ENCODE results near the gene EFCC1. TPM values are rescaled to one million over a fixed set of nuclear protein-coding genes. Genes with fewer than 3 reads are reported as not detected.

Gene EFCC1
- total RNA-seq, 2 experiments from 2014 or later: 0.13 to 0.21 TPM

DNA sequence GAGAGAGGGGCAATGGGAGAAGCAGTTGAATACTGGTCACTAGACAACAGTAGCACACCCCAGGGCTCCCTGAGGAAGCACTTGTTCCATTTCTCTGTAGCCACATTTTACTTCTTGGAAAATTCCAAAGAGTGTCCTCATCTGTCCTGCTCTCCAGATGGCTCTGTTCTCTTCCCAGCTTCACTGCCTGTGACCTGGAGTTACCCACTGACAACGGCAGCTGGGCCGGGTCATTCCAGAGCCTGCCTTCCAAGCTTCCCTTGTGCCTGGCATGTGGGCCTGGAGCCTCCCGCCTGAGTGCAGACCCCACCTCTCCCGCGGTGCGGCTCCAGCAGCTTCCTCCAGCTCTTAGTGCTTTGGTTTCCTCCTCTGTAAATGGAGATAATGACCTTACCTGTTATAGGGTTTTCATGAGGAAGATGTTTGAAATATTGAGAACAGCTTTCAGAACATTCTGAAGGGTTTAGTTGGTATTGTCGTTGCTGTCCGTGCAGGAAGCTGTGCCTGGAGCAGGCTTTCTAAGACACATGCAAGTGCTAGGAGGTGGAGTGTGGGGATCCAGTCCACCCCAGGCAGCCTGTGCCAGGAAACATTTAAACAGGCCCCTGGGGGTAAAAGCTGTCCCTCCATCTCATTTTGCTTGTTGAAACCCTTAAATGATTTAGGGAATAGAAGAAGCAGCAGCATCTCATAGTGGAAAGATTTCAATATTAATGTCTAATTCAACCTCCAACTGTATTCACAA is 24.8 kb downstream of the EFCC1 start:
- H3K27ac Mint-ChIP-seq: peak overlapping the region; percentile 95
- H3K9me3 Mint-ChIP-seq (ENCODE audit: insufficient read depth): no peaks in the 10 kb centered on the region
- H3K4me1 Mint-ChIP-seq (ENCODE audit: low read depth): peaks cover 33% of the 10 kb centered on the region
- ATAC-seq (no peak), DNase-seq (no peak)
- H3K36me3 Mint-ChIP-seq (ENCODE audit: low read depth): no peaks in the 10 kb centered on the region
- POLR2A ChIA-PET: interaction anchor here (1.1 to 3.8 kb wide), 5 partner anchors 9 to 404 kb away, joined by 3 to 66 read pairs (median 5); partner anchors contain the start of gene RAB43
- H3K27me3 Mint-ChIP-seq (ENCODE audit: low read depth): peaks cover 2% of the 10 kb centered on the region
- CTCF ChIA-PET: interaction anchor here (0.7 to 4.6 kb wide), 25 partner anchors 10 to 408 kb away, joined by 3 to 117 read pairs (median 5); partner anchors contain the start of genes ACAD9, CFAP92, EFCC1 and GP9
- H3K4me3 Mint-ChIP-seq: peak overlapping the region; percentile 81

DNA sequence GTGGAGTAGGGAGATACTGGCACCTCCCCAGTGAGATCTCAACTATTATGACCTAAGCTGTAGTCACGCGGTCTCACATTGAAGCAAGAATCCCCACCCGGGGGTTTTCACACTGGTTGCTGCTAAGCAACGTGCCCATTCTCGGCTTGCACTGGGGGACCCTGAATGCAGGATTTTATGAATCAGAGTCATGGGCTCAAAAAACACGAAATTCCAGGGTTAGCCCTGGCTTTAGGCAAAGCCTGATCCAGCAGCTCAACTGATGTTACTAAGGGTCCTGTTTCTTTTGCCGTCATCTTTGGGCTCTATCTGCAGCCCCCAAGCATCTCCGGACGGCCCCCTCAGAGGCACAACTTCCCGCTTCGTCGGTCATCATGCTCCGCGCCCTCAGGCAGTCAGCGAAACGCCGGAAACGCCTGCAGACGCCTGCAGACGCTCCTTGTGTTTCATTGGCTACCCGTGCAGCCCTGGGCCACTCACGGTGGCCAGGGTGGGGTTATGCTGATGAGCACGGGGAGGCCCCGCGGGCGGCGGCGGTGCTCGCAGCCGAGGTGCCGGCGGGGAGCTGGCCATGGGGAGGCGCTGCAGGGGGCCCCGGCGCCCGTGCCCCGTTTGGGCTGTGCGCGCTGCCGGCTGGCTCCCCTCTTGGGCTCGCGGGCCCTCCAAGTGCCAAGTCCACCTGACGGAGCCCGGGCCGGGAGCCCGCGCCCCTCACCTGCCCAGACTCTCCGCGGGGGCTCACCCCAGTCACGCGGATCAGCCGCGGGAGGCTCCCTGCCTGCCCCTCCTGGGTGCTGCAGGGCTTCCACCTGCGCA is 25.8 kb downstream of the EFCC1 start:
- peak; percentile 100 for ATAC-seq
- Mint-ChIP-seq H3K9me3 (ENCODE audit: insufficient read depth) (no peaks in the 10 kb centered on the region), H3K4me1 (ENCODE audit: low read depth) (peaks cover 30% of the 10 kb centered on the region), H3K36me3 (ENCODE audit: low read depth) (no peaks in the 10 kb centered on the region), H3K4me3 (peak overlapping the region; percentile 81), H3K27ac (peak overlapping the region; percentile 95), H3K27me3 (ENCODE audit: low read depth) (peaks cover 2% of the 10 kb centered on the region)
- ChIA-PET POLR2A (interaction anchor here (0.6 to 3.8 kb wide), 12 partner anchors 8 to 289 kb away, joined by 3 to 66 read pairs (median 4); partner anchors contain the start of gene RAB43), CTCF (interaction anchor here (0.7 to 4.6 kb wide), 31 partner anchors 10 to 289 kb away, joined by 3 to 117 read pairs (median 4); partner anchors contain the start of genes ACAD9, CFAP92, EFCC1 and GP9)
- peak; percentile 96 for DNase-seq

DNA sequence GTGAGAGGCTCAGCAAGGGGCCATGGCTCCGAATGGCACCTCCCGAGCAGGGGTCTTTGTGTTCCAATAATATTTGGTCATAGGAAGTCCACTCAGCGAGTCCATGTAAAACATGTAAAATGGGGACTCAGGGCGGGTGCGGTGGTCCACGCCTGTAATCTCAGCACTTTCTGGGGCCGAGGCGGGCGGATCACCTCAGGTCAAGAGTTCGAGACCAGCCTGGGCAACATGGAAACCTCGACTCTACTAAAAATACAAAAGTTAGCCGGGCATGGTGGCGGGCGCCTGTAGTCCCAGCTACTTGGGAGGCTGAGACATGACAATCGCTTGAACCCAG is 26.4 kb downstream of the EFCC1 start:
- POLR2A ChIA-PET: interaction anchor here (0.6 to 3.8 kb wide), 10 partner anchors 10 to 289 kb away, joined by 3 to 66 read pairs (median 4); partner anchors contain the start of gene RAB43
- no peaks in the 10 kb centered on the region for H3K36me3 Mint-ChIP-seq (ENCODE audit: low read depth)

DNA sequence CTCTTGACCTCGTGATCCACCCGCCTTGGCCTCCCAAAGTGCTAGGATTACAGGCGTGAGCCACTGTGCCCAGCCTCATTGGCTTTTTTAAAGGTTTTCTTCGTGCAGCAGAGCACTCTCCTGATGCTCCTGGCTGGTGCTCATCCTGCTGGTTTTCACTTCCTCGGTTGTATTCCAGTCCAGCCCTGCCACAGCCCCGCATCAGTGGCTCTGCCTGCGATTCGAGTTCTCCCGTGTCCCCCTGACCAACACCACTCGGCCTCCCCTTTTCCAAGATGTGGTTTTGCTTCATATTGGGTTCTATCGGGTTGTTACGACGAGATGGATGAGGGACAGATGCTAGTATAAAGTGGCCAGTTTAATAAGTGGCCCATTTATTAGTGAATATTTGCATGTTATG is 27.8 kb downstream of the EFCC1 start:
- ATAC-seq (no peak), DNase-seq (no peak)
- peaks cover 2% of the 10 kb centered on the region for H3K27me3 Mint-ChIP-seq (ENCODE audit: low read depth)
- peaks cover 19% of the 10 kb centered on the region for H3K4me1 Mint-ChIP-seq (ENCODE audit: low read depth)
- H3K27ac Mint-ChIP-seq: no peak overlapping the region
- ChIA-PET CTCF (interaction anchor here (2.8 to 4.6 kb wide), 5 partner anchors 13 to 58 kb away, joined by 13 to 117 read pairs (median 34); no protein-coding TSS in a partner anchor), POLR2A (interaction anchor here (2.2 kb wide), 1 partner anchor 13 kb away, joined by 9 read pairs; no protein-coding TSS in a partner anchor)
- no peaks in the 10 kb centered on the region for H3K36me3 Mint-ChIP-seq (ENCODE audit: low read depth)
- no peaks in the 10 kb centered on the region for H3K9me3 Mint-ChIP-seq (ENCODE audit: insufficient read depth)
- no peak overlapping the region for H3K4me3 Mint-ChIP-seq

More for the DNA sequence above, 26.4 kb downstream of the EFCC1 start:
- Mint-ChIP-seq H3K9me3 (ENCODE audit: insufficient read depth) (no peaks in the 10 kb centered on the region), H3K4me1 (ENCODE audit: low read depth) (peaks cover 25% of the 10 kb centered on the region), H3K27me3 (ENCODE audit: low read depth) (peaks cover 2% of the 10 kb centered on the region), H3K4me3 (peak overlapping the region; percentile 31), H3K27ac (peak overlapping the region; percentile 43)
- DNase-seq (no peak), ATAC-seq (no peak)
- CTCF ChIA-PET: interaction anchor here (0.7 to 4.6 kb wide), 17 partner anchors 10 to 289 kb away, joined by 3 to 117 read pairs (median 6); partner anchors contain the start of genes CFAP92 and HMCES

DNA sequence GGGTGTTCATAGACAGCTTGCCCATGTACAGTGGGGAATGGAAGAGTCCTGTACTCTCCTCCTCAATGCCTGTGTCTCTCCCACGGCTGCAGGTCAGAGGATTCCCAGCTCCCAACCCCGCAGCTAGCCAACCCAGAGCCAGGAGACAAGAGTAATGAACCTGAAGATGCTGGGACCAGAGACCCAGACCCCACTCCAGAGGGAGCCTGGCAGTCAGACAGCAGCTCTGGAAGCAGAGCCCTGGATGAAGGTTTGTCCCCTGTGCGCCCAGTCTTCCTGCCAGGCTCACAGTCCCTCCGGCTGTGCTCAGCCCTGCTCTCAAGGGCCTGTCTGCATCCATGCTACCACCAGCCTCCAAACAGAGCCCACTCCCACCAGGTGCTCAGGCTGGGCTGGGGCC is 29.5 kb downstream of the EFCC1 start:
- Mint-ChIP-seq H3K9me3 (ENCODE audit: insufficient read depth) (no peaks in the 10 kb centered on the region), H3K27ac (no peak overlapping the region), H3K36me3 (ENCODE audit: low read depth) (no peaks in the 10 kb centered on the region), H3K4me1 (ENCODE audit: low read depth) (peaks cover 24% of the 10 kb centered on the region), H3K4me3 (no peak overlapping the region), H3K27me3 (ENCODE audit: low read depth) (peaks cover 2% of the 10 kb centered on the region)
- POLR2A ChIA-PET: interaction anchor here (1.3 to 2.2 kb wide), 3 partner anchors 14 to 286 kb away, joined by 3 to 9 read pairs (median 5); a partner anchor contains a TSS
- DNase-seq: no peak
- ATAC-seq: no peak
- CTCF ChIA-PET: interaction anchor here (0.9 to 2.7 kb wide), 8 partner anchors 8 to 88 kb away, joined by 3 to 14 read pairs (median 4); no protein-coding TSS in a partner anchor

DNA sequence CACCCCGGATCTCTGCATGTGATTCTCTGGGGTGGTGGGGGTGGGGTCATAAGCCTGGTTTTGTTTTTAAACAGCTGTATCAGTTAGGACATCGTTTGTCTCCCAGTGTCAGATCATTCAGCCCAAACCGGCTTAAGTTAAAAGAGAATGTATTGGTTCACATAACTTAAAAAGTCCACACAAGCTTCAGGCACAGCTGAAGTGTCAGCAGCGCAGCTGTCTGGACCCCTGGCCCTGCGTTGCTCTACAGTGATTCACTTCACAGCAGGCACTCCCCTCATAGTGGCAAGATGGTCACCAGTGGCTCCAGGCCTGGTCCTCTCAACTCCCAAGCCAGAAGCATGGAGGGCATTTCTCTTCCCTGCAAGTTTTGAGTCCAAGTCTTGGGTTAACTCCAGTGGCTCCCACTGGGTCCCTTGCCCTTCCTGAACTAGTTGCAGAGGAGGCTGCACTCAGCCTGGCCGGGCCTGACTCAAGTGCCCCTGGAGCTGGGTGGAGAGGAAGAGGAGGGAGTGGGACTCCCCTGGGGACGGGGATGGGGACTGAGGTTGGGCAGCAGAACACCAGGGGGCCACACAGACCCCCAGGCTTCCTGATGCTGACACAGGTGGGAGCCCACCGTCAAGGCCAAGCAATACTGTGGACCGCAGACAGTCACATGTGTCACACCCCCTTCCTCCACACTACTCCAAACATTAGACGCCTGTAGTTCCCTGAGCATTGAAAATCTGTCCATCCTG is 30.5 kb downstream of the EFCC1 start:
- ATAC-seq (no peak), DNase-seq (no peak)
- Mint-ChIP-seq H3K36me3 (ENCODE audit: low read depth) (no peaks in the 10 kb centered on the region), H3K27ac (no peak overlapping the region), H3K27me3 (ENCODE audit: low read depth) (peaks cover 2% of the 10 kb centered on the region), H3K9me3 (ENCODE audit: insufficient read depth) (no peaks in the 10 kb centered on the region), H3K4me1 (ENCODE audit: low read depth) (peaks cover 24% of the 10 kb centered on the region), H3K4me3 (no peak overlapping the region)
- POLR2A ChIA-PET: no interaction called here
- CTCF ChIA-PET: interaction anchor here (0.6 to 2.7 kb wide), 6 partner anchors 9 to 370 kb away, joined by 3 to 14 read pairs (median 8); no protein-coding TSS in a partner anchor

DNA sequence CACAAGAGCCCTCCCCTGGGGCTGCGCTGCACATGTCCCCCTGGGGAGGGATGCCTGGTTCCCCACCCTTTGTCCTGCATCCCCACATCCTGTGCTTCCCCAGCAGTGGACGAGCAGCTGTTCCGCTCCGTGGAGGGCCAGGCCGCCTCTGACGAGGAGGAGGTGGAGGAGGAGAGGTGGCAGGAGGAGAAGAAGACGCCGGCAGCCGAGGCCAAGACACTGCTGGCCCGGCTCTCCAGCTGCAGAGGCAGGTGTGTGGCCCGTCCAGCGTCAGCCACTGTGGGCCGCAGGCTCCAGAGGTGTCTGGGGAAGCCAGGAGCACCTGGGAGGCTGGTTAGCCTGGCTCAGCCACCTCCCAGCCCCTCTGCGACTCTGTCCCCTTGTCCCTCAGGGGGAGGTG is 31.6 kb downstream of the EFCC1 start:
- ChIA-PET POLR2A (no interaction called here), CTCF (interaction anchor here (1.6 kb wide), 1 partner anchor 21 kb away, joined by 5 read pairs; no protein-coding TSS in a partner anchor)
- Mint-ChIP-seq H3K4me1 (ENCODE audit: low read depth) (peaks cover 23% of the 10 kb centered on the region), H3K36me3 (ENCODE audit: low read depth) (no peaks in the 10 kb centered on the region), H3K9me3 (ENCODE audit: insufficient read depth) (no peaks in the 10 kb centered on the region), H3K27me3 (ENCODE audit: low read depth) (peaks cover 2% of the 10 kb centered on the region), H3K4me3 (no peak overlapping the region), H3K27ac (no peak overlapping the region)
- DNase-seq (no peak), ATAC-seq (no peak)

DNA sequence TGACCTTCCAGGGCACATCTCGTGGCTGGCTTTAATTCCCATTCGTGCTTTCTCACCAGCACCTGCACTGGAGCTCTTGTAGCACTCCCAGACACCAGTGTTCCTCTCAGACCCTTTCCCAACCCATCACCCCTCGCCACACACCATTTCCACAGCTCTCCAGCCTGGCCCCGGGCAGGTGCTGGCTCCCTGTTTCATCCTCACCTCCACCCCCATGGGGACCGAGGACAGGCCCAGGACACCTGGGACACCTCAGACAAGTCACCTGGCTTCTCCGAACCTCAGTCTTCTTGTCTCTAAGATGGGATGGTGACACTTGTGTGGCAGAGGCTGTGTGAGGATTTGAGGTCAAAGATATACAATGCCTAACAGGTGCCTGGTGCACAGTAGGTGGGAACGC is 32.0 kb downstream of the EFCC1 start:
- no peak overlapping the region for H3K4me3 Mint-ChIP-seq
- no peak overlapping the region for H3K27ac Mint-ChIP-seq
- CTCF ChIA-PET: interaction anchor here (0.6 to 1.6 kb wide), 2 partner anchors 16 to 20 kb away, joined by 3 to 5 read pairs; no protein-coding TSS in a partner anchor
- H3K9me3 Mint-ChIP-seq (ENCODE audit: insufficient read depth): no peaks in the 10 kb centered on the region
- POLR2A ChIA-PET: no interaction called here
- H3K4me1 Mint-ChIP-seq (ENCODE audit: low read depth): peaks cover 23% of the 10 kb centered on the region
- no peak for ATAC-seq
- no peaks in the 10 kb centered on the region for H3K36me3 Mint-ChIP-seq (ENCODE audit: low read depth)
- H3K27me3 Mint-ChIP-seq (ENCODE audit: low read depth): peaks cover 2% of the 10 kb centered on the region
- DNase-seq: no peak

DNA sequence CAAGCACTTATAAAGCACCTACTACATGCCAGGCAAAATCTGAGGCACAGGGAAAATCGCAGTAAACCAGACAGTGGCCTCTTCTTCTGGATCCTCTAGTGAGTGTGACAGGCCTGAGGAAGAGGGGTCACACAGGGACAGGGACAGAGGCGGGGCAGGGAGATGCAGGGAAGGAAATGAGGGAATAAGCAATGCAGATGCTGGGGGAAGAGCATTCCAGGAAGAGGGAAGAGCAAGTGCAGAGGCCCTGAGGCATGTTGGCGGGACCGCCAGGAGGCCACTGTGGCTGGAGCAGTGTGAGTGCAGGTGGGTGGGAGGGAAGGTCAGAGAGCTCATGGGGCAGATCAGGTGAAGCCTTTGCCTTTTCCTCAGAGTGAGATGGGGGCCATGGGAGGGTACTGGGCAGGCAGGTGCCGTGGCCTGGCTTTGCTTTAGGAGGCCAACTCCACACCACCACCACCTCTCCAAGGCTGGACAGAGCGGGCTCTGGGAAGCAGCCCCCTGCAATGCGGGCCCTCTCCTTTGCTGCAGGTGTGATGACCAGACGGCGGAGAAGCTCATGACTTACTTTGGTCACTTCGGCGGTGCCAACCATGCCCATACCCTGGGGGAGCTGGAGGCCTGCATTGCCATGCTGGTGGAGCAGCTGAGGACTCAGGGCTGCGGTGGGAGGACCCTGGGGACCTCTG is 32.7 kb downstream of the EFCC1 start:
- CTCF ChIA-PET: interaction anchor here (0.6 to 1.6 kb wide), 4 partner anchors 11 to 63 kb away, joined by 3 to 6 read pairs (median 4); no protein-coding TSS in a partner anchor
- Mint-ChIP-seq H3K4me1 (ENCODE audit: low read depth) (peaks cover 23% of the 10 kb centered on the region), H3K9me3 (ENCODE audit: insufficient read depth) (no peaks in the 10 kb centered on the region), H3K36me3 (ENCODE audit: low read depth) (no peaks in the 10 kb centered on the region), H3K27me3 (ENCODE audit: low read depth) (peaks cover 2% of the 10 kb centered on the region), H3K4me3 (no peak overlapping the region), H3K27ac (no peak overlapping the region)
- POLR2A ChIA-PET: no interaction called here
- ATAC-seq: no peak
- no peak for DNase-seq

DNA sequence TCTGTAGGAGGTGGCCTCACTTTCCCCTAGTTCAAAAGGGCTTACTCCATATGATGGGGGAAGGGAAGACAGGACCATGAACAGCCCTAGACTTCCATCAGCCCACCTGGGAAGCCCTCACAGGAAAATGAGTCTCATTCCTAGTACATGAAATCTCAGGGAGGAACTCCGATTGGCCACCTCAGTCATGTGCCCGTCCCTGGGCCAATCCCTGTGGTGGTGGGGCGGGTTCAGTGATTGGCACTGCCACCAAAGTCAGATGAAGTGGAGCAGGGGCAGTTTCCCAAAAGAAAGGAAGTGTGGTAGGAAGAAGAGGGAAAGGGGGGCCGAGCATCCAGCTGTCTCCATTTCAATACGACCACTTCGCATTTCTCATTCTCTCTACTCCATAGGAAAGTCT is 33.5 kb downstream of the EFCC1 start:
- CTCF ChIA-PET: interaction anchor here (1.0 to 1.4 kb wide), 3 partner anchors 9 to 64 kb away, joined by 3 to 6 read pairs (median 4); no protein-coding TSS in a partner anchor
- H3K9me3 Mint-ChIP-seq (ENCODE audit: insufficient read depth): no peaks in the 10 kb centered on the region
- no peak overlapping the region for H3K27ac Mint-ChIP-seq
- ATAC-seq (no peak), DNase-seq (no peak)
- H3K4me3 Mint-ChIP-seq: no peak overlapping the region
- POLR2A ChIA-PET: interaction anchor here (1.4 kb wide), 1 partner anchor 8 kb away, joined by 5 read pairs; no protein-coding TSS in a partner anchor
- peaks cover 25% of the 10 kb centered on the region for H3K4me1 Mint-ChIP-seq (ENCODE audit: low read depth)
- no peaks in the 10 kb centered on the region for H3K36me3 Mint-ChIP-seq (ENCODE audit: low read depth)
- H3K27me3 Mint-ChIP-seq (ENCODE audit: low read depth): peaks cover under 1% of the 10 kb centered on the region
